GM12874 (cell line): ENCODE data around the gene COX7A2L.

Experiments
- CTCF ChIP-seq: IDR thresholded peaks from 2 replicates; pipeline ENCODE4 v1.5.1; 2011; ENCODE audit warnings: low read depth, mild to moderate bottlenecking, control low read depth, low read length, moderate library complexity; ENCODE audit not compliant: insufficient read depth

Gene COX7A2L

GRCh38 chr2:42339191-42339912 lies 21.7 kb downstream of the COX7A2L start:
- TF ChIP-seq CTCF = peak; percentile 10; the same call in 1 of the 2 replicates

- TF ChIP-seq CTCF = no peak
Measured at GRCh38 chr2:42338567-42339190, 22.3 kb downstream of the COX7A2L start.

- no peak for TF ChIP-seq CTCF
Measured at GRCh38 chr2:42337846-42338566, 23.0 kb downstream of the COX7A2L start.

GRCh38 chr2:42337356-42337820 lies 23.6 kb downstream of the COX7A2L start:
- no peak for TF ChIP-seq CTCF

GRCh38 chr2:42336361-42336965 lies 24.6 kb downstream of the COX7A2L start:
- no peak for TF ChIP-seq CTCF

GRCh38 chr2:42335514-42336104 lies 25.4 kb downstream of the COX7A2L start:
- TF ChIP-seq CTCF = no peak
